K562 (cell line): ENCODE results near the gene RESF1. TPM values are rescaled to one million over a fixed set of nuclear protein-coding genes. Genes with fewer than 3 reads are reported as not detected.

ENCODE experiments used
- CHD4 ChIP-seq: fragments of 200-600 bp; sonication (generic); IDR thresholded peaks from 3 replicates; pipeline ENCODE4 v1.6.1; 2012; ENCODE audit warnings: low read depth, mild to moderate bottlenecking, mixed read lengths, low read length, inconsistent platforms; ENCODE audit not compliant: insufficient read depth, insufficient replicate concordance, poor library complexity, severe bottlenecking
- ELF4 ChIP-seq: fragments of 450-650 bp; formaldehyde crosslinking; IDR thresholded peaks from 2 replicates; pipeline ENCODE4 v1.4.0; 2022; ENCODE audit warnings: missing genetic modification characterization
- KAT7 ChIP-seq: sonication (generic); formaldehyde crosslinking; IDR thresholded peaks from 2 replicates; pipeline ENCODE4 v1.8.0; 2022; ENCODE audit warnings: missing genetic modification reagents, mild to moderate bottlenecking, borderline replicate concordance
- NR1H2 ChIP-seq: sonication (generic); formaldehyde crosslinking; IDR thresholded peaks from 2 replicates; pipeline ENCODE4 v1.4.0; 2020; ENCODE audit warnings: mild to moderate bottlenecking, missing genetic modification reagents
- polyA plus RNA-seq, 8 experiments: library from polyadenylated mRNA; depleted of rRNA in 4 of 8; stranded (reverse) in 5 of 8; unstranded in 3 of 8; fragments of >200 nt; fragmentation: Nextera tagmentation in 2 of 8; fragmentation: Illumina TruSeq in 1 of 8; extraction: Ambion mirVana in 2 of 8; extraction: Trizol in 1 of 8; gene quantifications; 2 replicates each; pipeline versions ENCODE4 v1.2.1 to v1.2.3, GENCODE V29; 2011 to 2014; ENCODE audit warnings: inconsistent platforms in 1 of 8, missing spikeins in 1 of 8
- total RNA-seq, 7 experiments: library from RNA; depleted of rRNA in 6 of 7; stranded (reverse); fragments of >200 nt in 6 of 7; fragmentation: Illumina TruSeq in 2 of 7; extraction: Trizol in 2 of 7; gene quantifications; 2 replicates each; pipeline versions ENCODE4 v1.2.1 to v1.2.3, GENCODE V29; 2011 to 2021; ENCODE audit warnings: low replicate concordance in 1 of 7
- TF ChIP-seq, protein P1 (sequence below), 2 experiments: fragments of 200-800 bp in 1 of 2; sonication (Bioruptor generic) in 1 of 2; sonication (generic) in 1 of 2; formaldehyde crosslinking in 1 of 2; IDR thresholded peaks in 1 of 2; conservative IDR thresholded peaks in 1 of 2; 2 replicates each; pipeline versions ENCODE4 v1.5.0 to v1.6.1; 2016 to 2020; ENCODE audit warnings: missing compliant biosample characterization in 1 of 2, missing genetic modification characterization in 1 of 2, missing genetic modification reagents in 1 of 2
- TF ChIP-seq, protein P2 (sequence below), 2 experiments: fragments of 450-650 bp in 1 of 2; IDR thresholded peaks; 2 replicates each; pipeline ENCODE4 v1.6.1; 2011 to 2017; ENCODE audit warnings: low read depth in 2 of 2, antibody characterized with exemption in 1 of 2, borderline replicate concordance in 1 of 2, low read length in 1 of 2, mild to moderate bottlenecking in 1 of 2, mixed read lengths in 1 of 2; ENCODE audit not compliant: control insufficient read depth in 1 of 2
- TF ChIP-seq, protein P3 (sequence below): fragments of 250-450 bp; sonication (Bioruptor Pico); IDR thresholded peaks from 2 replicates; pipeline ENCODE4 v1.5.0; 2020; ENCODE audit warnings: mild to moderate bottlenecking, borderline replicate concordance

The RESF1 gene
- total and polyA plus RNA-seq, 9 of the 15 experiments (the other 6 are each of a cell fraction or from before 2014, with no cell fraction given): 21.5 to 121 (median 53.6) TPM

DNA sequence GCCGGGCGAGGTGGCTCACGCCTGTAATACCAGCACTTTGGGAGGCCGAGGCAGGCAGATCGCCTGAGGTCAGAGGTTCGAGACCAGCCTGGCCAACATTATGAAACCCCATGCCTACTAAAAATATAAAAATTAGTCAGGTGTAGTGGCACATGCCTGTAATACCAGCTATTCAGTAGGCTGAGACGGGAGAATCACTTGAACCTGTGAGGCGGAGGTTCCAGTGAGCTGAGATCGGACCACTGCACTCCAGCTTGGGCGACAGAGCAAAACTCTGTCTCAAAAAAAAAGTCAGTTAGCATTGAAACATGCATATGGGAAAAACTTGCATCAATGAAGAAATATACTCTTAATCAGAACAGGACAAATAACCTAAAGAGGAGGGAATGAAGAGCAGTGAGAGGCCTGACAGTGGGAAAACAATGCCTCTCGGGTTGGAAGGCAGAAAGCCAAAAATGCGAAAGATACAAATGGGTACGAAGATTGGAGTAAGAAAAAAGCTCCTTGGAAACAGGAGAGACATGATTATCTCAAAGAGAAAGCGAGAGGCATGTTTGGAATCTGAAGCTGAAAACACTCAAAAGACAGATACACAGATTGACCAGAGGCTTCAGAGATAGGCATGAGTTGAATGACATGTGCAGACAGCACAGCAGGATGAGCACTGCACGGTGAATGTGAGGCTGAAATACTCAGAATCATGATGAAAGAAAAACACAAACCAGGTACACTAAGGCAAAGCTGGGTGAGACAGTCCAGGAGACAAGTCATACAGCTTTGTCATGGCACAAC lies 30.6 kb downstream of the RESF1 start (continued):
- TF ChIP-seq, protein P1, sequence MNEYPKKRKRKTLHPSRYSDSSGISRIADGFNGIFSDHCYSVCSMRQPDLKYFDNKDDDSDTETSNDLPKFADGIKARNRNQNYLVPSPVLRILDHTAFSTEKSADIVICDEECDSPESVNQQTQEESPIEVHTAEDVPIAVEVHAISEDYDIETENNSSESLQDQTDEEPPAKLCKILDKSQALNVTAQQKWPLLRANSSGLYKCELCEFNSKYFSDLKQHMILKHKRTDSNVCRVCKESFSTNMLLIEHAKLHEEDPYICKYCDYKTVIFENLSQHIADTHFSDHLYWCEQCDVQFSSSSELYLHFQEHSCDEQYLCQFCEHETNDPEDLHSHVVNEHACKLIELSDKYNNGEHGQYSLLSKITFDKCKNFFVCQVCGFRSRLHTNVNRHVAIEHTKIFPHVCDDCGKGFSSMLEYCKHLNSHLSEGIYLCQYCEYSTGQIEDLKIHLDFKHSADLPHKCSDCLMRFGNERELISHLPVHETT (CRISPR knock-in tag; conservative IDR thresholded peaks at IDR 0.05 in 1 of 2, IDR thresholded peaks at IDR 0.05 in 1 of 2): no peak
- TF ChIP-seq NR1H2 (CRISPR knock-in tag) (no peak), CHD4 (no peak), ELF4 (no peak), KAT7 (CRISPR knock-in tag) (no peak)
- TF ChIP-seq, protein P2, sequence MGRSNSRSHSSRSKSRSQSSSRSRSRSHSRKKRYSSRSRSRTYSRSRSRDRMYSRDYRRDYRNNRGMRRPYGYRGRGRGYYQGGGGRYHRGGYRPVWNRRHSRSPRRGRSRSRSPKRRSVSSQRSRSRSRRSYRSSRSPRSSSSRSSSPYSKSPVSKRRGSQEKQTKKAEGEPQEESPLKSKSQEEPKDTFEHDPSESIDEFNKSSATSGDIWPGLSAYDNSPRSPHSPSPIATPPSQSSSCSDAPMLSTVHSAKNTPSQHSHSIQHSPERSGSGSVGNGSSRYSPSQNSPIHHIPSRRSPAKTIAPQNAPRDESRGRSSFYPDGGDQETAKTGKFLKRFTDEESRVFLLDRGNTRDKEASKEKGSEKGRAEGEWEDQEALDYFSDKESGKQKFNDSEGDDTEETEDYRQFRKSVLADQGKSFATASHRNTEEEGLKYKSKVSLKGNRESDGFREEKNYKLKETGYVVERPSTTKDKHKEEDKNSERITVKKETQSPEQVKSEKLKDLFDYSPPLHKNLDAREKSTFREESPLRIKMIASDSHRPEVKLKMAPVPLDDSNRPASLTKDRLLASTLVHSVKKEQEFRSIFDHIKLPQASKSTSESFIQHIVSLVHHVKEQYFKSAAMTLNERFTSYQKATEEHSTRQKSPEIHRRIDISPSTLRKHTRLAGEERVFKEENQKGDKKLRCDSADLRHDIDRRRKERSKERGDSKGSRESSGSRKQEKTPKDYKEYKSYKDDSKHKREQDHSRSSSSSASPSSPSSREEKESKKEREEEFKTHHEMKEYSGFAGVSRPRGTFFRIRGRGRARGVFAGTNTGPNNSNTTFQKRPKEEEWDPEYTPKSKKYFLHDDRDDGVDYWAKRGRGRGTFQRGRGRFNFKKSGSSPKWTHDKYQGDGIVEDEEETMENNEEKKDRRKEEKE (IDR thresholded peaks at IDR 0.05; ENCODE audit: borderline replicate concordance in 1 of 2, control insufficient read depth in 1 of 2, low read depth in 2 of 2, low read length in 1 of 2): no peak
- TF ChIP-seq, protein P3, sequence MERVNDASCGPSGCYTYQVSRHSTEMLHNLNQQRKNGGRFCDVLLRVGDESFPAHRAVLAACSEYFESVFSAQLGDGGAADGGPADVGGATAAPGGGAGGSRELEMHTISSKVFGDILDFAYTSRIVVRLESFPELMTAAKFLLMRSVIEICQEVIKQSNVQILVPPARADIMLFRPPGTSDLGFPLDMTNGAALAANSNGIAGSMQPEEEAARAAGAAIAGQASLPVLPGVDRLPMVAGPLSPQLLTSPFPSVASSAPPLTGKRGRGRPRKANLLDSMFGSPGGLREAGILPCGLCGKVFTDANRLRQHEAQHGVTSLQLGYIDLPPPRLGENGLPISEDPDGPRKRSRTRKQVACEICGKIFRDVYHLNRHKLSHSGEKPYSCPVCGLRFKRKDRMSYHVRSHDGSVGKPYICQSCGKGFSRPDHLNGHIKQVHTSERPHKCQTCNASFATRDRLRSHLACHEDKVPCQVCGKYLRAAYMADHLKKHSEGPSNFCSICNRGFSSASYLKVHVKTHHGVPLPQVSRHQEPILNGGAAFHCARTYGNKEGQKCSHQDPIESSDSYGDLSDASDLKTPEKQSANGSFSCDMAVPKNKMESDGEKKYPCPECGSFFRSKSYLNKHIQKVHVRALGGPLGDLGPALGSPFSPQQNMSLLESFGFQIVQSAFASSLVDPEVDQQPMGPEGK: no peak
- TF ChIP-seq, all 486 proteins: peak for 6
